Ascending aorta (tissue), 2 donors: Measurements from ENCODE around the gene C12orf43. TPM values are rescaled to one million over a fixed set of nuclear protein-coding genes. Genes with fewer than 3 reads are reported as not detected.
"Not testable (repeated sequence)": the region's sequence is repeated elsewhere in the genome, so short reads cannot be mapped to it uniquely, and the experiment has no call there.

Experiments used
- DNase-seq, 2 donors: peaks; one replicate each; pipeline ENCODE4 v3.0.0-alpha.2; 2019; ENCODE audit warnings: low spot score in 2 of 2
- H3K27ac ChIP-seq, 2 donors: fragments of 200-600 bp; sonication (generic); one replicate each; pipeline ENCODE4 v1.5.1; 2016 to 2017; ENCODE audit warnings: mild to moderate bottlenecking in 1 of 2
- H3K27me3 ChIP-seq: fragments of 200-600 bp; sonication (generic); one replicate; pipeline ENCODE4 v1.5.1; 2017
- H3K36me3 ChIP-seq, 2 donors: fragments of 200-600 bp; sonication (generic); one replicate each; pipeline ENCODE4 v1.5.1; 2016
- H3K4me1 ChIP-seq, 2 donors: fragments of 200-600 bp; sonication (generic); one replicate each; pipeline ENCODE4 v1.5.1; 2016 to 2017; ENCODE audit warnings: mild to moderate bottlenecking in 1 of 2
- H3K4me3 ChIP-seq, 2 donors: fragments of 200-600 bp; sonication (generic); one replicate each; pipeline ENCODE4 v1.5.1; 2016 to 2017; ENCODE audit warnings: mild to moderate bottlenecking in 1 of 2
- H3K9me3 ChIP-seq, 2 donors: fragments of 200-600 bp; sonication (generic); one replicate each; pipeline ENCODE4 v1.5.1; 2016
- intact Hi-C: fragments of 100-400 bp; cut with DNase I; formaldehyde crosslinking; loops from one replicate; pipeline ENCODE4 v1.15.1; 2023
- total RNA-seq: library from RNA; depleted of rRNA; stranded (reverse); fragments of >200 nt; gene quantifications from one replicate; pipeline ENCODE4 v1.1.0, GENCODE V29; 2016
- TF ChIP-seq, protein P1 (sequence below), 3 experiments: fragments of 200-600 bp in 2 of 3; fragments of 450-650 bp in 1 of 3; sonication (generic) in 2 of 3; IDR thresholded peaks; one replicate each; pipeline ENCODE4 v1.5.1; 2016 to 2019; ENCODE audit warnings: antibody characterized with exemption in 3 of 3, mild to moderate bottlenecking in 1 of 3, moderate library complexity in 1 of 3

Gene C12orf43
- total RNA-seq, 1 donor from 2014 or later = 47.1 TPM

DNA sequence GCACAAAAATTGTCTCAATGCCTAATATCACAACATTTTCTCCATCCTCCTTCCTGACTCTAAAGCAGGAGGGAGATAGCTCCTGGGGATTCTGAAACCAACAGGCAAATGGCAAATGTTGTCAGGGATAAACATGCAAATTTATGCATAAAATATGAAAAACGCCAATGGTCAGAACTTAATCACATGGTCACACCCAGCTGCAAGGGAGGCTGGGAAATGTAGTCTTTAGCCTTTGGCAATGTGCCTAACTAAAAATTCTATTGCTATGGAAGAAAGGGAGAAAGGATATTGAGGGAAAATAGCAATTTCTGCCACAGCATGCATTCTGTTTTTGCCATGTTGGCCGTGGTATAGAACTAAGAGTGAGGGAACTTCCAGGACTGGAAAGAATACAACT is 34.4 kb upstream of the C12orf43 start:
- H3K27ac ChIP-seq = no peak overlapping the region
- H3K4me3 ChIP-seq = no peak overlapping the region
- H3K36me3 ChIP-seq = no peaks in the 10 kb centered on the region
- DNase-seq = no peak
- TF ChIP-seq, protein P1, sequence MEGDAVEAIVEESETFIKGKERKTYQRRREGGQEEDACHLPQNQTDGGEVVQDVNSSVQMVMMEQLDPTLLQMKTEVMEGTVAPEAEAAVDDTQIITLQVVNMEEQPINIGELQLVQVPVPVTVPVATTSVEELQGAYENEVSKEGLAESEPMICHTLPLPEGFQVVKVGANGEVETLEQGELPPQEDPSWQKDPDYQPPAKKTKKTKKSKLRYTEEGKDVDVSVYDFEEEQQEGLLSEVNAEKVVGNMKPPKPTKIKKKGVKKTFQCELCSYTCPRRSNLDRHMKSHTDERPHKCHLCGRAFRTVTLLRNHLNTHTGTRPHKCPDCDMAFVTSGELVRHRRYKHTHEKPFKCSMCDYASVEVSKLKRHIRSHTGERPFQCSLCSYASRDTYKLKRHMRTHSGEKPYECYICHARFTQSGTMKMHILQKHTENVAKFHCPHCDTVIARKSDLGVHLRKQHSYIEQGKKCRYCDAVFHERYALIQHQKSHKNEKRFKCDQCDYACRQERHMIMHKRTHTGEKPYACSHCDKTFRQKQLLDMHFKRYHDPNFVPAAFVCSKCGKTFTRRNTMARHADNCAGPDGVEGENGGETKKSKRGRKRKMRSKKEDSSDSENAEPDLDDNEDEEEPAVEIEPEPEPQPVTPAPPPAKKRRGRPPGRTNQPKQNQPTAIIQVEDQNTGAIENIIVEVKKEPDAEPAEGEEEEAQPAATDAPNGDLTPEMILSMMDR (IDR thresholded peaks at IDR 0.05) = no peak
- no peaks in the 10 kb centered on the region for H3K9me3 ChIP-seq
- no peaks in the 10 kb centered on the region for H3K4me1 ChIP-seq
- H3K27me3 ChIP-seq = no peaks in the 10 kb centered on the region
- intact Hi-C loops = no loop called here

DNA sequence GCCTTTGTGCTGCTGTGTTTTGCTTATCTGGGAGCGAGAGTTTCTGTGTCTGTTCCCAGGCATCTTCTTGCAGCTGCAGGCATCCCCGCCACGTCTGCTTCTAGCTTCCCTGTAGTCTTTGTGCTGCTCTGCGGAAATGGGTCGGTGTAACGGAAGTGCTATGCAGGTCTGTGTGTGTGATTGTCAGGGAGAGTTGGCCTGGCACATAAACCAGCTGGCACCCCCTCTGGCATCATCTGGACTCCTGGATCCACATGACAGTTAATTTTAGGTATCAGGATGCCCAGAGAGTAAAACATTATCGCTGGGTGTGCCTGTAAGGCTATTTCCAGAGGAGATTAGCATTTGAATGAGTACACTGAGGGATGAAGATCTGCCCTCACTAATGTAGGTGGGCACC is 32.2 kb upstream of the C12orf43 start:
- no peaks in the 10 kb centered on the region for H3K27me3 ChIP-seq
- H3K4me3 ChIP-seq = no peak overlapping the region
- DNase-seq = peak in 1 of 2 donors; percentile 38
- no peaks in the 10 kb centered on the region for H3K4me1 ChIP-seq
- intact Hi-C loops = no loop called here
- no peak overlapping the region for H3K27ac ChIP-seq
- no peaks in the 10 kb centered on the region for H3K36me3 ChIP-seq
- TF ChIP-seq, protein P1 (IDR thresholded peaks at IDR 0.05) = no peak
- no peaks in the 10 kb centered on the region for H3K9me3 ChIP-seq

DNA sequence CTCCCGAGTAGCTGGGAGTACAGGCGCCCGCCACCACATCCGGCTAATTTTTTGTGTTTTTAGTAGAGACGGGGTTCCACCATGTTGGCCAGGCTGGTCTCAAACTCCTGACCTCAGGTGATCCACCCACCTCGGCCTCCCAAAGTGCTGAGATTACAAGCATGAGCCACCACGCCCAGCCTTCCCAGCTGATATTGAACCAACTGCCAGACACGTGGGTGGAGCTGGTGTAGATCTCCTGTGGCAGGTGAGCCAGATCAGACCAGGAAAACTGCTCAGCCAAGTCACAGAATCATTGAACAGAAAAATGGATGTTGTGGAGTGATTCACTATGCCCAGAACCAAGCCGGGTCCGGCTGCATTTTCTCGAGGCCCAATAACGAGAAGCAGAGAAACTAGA is 31.1 kb upstream of the C12orf43 start:
- H3K27me3 ChIP-seq, DNase-seq, H3K4me1 ChIP-seq, H3K4me3 ChIP-seq, H3K36me3 ChIP-seq, H3K9me3 ChIP-seq, intact Hi-C loops, H3K27ac ChIP-seq: not testable (repeated sequence)

DNA sequence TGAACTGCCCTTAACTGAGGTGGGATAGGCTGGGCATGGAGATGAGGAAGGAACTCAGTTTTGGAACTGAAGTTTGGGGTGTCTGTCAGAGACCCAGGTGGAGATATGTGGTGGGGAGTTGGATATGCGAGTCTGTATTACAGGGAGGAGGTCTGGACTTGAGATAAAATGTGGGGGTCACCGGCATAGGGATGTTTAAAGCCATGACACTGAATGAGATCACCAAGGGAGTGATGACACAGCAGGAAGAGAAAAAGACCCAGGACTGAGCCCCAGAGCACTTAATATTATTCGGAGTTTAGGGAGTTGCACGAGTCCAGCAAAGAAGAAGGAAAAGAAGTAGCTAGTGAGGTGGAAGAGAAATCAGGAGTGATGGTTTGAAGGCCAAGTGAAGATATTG is 26.8 kb upstream of the C12orf43 start:
- Histone ChIP-seq H3K27ac (no peak overlapping the region), H3K27me3 (no peaks in the 10 kb centered on the region), H3K9me3 (no peaks in the 10 kb centered on the region), H3K4me1 (no peaks in the 10 kb centered on the region), H3K4me3 (no peak overlapping the region), H3K36me3 (no peaks in the 10 kb centered on the region)
- intact Hi-C loops = no loop called here
- TF ChIP-seq, protein P1 (IDR thresholded peaks at IDR 0.05) = no peak
- DNase-seq = no peak

DNA sequence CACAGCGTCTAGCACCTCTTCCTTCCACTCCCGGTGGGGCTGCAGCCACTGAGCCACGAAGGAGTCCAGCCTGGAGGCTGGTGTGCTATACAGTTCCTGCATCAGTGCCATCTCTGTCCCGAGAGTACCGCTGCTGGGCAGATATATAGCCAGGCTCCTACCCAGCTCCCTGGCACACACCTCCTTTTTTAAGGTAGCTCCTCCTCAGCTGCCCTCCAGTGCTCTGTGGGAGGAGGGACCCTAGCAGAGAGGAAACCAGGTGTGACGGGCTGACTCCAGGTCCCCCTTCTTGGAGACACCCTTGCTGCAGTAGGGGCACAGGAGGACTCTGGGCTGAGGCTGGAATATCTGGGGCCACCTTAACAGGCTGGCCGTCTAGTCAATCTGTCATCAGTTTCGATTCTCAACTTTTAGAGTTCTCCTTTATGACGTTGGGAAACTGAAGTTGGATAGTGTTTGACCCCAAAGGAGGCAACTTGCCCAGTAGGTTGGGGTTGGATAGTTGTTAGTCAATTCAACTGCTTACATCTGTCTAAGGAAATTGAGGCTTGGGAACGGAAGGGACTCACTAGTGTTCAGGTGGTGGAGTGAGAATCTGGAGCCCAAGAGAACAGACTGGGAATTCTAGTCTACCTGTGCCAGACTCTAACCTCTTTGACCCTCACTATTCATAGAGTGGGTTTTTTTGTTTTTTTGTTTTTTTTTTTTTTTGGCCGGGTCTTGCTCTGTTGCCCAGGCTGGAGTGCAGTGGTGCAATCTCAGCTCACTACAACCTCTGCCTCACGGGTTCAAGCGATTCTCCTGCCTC is 22.8 kb upstream of the C12orf43 start, which contains the start of gene OASL:
Gene OASL (minus strand): TSS at position 386 of the 808 bp plus-strand sequence. CDS start 275 bp downstream, at position 111.
- Histone ChIP-seq H3K27me3 (no peaks in the 10 kb centered on the region), H3K9me3 (no peaks in the 10 kb centered on the region), H3K4me3 (peak within 1 kb of the TSS; percentile 43 to 57), H3K36me3 (no peaks in the 10 kb centered on the region), H3K27ac (peak within 1 kb of the TSS in 1 of 2 donors; percentile 48), H3K4me1 (no peaks in the 10 kb centered on the region)
- TF ChIP-seq, protein P1 (IDR thresholded peaks at IDR 0.05) = no peak
- peak in 1 of 2 donors; percentile 65 for DNase-seq
- intact Hi-C loops = no loop called here

DNA sequence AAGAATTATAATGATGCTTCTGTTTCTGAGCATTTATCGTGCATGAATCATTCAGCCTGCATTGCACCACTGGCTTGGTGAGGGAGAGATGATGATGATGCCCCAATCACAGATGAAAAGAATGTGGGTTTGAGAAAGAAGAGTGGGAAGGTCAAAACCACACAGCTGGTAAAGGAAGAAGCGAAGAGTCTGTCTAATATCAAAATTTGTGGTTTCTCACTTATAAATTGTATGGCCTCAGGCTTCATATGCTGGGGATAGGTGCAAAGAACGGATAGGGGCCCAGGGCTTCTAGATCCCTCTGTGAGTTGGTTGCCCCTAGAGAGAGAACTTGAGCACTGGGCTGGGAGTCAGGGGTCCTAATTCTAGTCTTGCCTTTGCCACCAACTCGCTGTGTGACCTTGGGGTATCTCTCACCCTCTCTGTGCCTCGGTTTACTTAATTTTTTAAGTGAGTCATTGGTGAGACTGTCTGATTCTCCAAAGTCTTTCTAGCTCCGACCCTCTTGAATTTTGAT is 20.6 kb upstream of the C12orf43 start:
- H3K27ac ChIP-seq = no peak overlapping the region
- DNase-seq = no peak
- intact Hi-C loops = no loop called here
- no peak overlapping the region for H3K4me3 ChIP-seq
- H3K36me3 ChIP-seq = no peaks in the 10 kb centered on the region
- H3K9me3 ChIP-seq = no peaks in the 10 kb centered on the region
- H3K27me3 ChIP-seq = no peaks in the 10 kb centered on the region
- no peaks in the 10 kb centered on the region for H3K4me1 ChIP-seq
- TF ChIP-seq, protein P1 (IDR thresholded peaks at IDR 0.05) = no peak
